Effector CD4-positive, alpha-beta T cell (primary cell): ENCODE results near the gene SPATS1.
"Not testable (repeated sequence)": the region's sequence is repeated elsewhere in the genome, so short reads cannot be mapped to it uniquely, and the experiment has no call there.

Source experiments
- DNase-seq: peaks from one replicate; pipeline ENCODE4 v3.0.0-alpha.2; 2020

The SPATS1 gene

GRCh38 chr6:44346818-44347217 lies 4.4 kb downstream of the SPATS1 start:
- not testable (repeated sequence) for DNase-seq

GRCh38 chr6:44349904-44350649 lies 7.6 kb downstream of the SPATS1 start:
- no peak for DNase-seq

- DNase-seq, result not testable (repeated sequence)
Measured at GRCh38 chr6:44350650-44350994, 8.2 kb downstream of the SPATS1 start.

- DNase-seq, result no peak
Measured at GRCh38 chr6:44352259-44352658, 9.8 kb downstream of the SPATS1 start.

GRCh38 chr6:44353336-44353735 lies 10.9 kb downstream of the SPATS1 start:
- DNase-seq, result no peak

GRCh38 chr6:44355640-44356039 lies 13.2 kb downstream of the SPATS1 start:
- DNase-seq, result no peak

- no peak for DNase-seq
Measured at GRCh38 chr6:44356487-44356886, 14.0 kb downstream of the SPATS1 start.

- DNase-seq, result no peak
Measured at GRCh38 chr6:44359973-44360372, 17.5 kb downstream of the SPATS1 start.

- no peak for DNase-seq
Measured at GRCh38 chr6:44361947-44362346, 19.5 kb downstream of the SPATS1 start.

- no peak for DNase-seq
Measured at GRCh38 chr6:44363377-44363926, 21.0 kb downstream of the SPATS1 start.

GRCh38 chr6:44366781-44367180 lies 24.3 kb downstream of the SPATS1 start:
- no peak for DNase-seq

- no peak for DNase-seq
Measured at GRCh38 chr6:44367681-44368080, 25.2 kb downstream of the SPATS1 start.

GRCh38 chr6:44373051-44373450 lies 30.6 kb downstream of the SPATS1 start:
- DNase-seq, result no peak

- DNase-seq, result no peak
Measured at GRCh38 chr6:44373787-44374186, 31.3 kb downstream of the SPATS1 start.

GRCh38 chr6:44375071-44375470 lies 32.6 kb downstream of the SPATS1 start:
- DNase-seq, result no peak

- no peak for DNase-seq
Measured at GRCh38 chr6:44377484-44377883, 35.0 kb downstream of the SPATS1 start.

GRCh38 chr6:44377971-44378370 lies 35.5 kb downstream of the SPATS1 start:
- DNase-seq, result no peak

GRCh38 chr6:44381739-44382138 lies 39.3 kb downstream of the SPATS1 start:
- no peak for DNase-seq

GRCh38 chr6:44386364-44386928 lies 44.0 kb downstream of the SPATS1 start:
- DNase-seq, result no peak

GRCh38 chr6:44386929-44387345 lies 44.5 kb downstream of the SPATS1 start:
- DNase-seq, result no peak

- DNase-seq, result peak; percentile 85
Measured at GRCh38 chr6:44387346-44388134, 45.1 kb downstream of the SPATS1 start, which contains the start of gene CDC5L. CDC5L (plus strand) TSS chr6:44387706; CDS start chr6:44387824, 118 bp downstream.

GRCh38 chr6:44388135-44388487 lies 45.7 kb downstream of the SPATS1 start:
- DNase-seq, result no peak

- DNase-seq, result no peak
Measured at GRCh38 chr6:44388887-44389286, 46.4 kb downstream of the SPATS1 start.
